ENCODE results near the gene USP32.

GRCh38 chr17:60292697-60293096 lies 99.2 kb downstream of the USP32 start:
- no peak for TF ChIP-seq EZH2 (IDR thresholded peaks at IDR 0.05; ENCODE audit: low read length)
- no peak for TF ChIP-seq CTCF (optimal IDR thresholded peaks at IDR 0.05 in 1 of 3, IDR thresholded peaks at IDR 0.05 in 1 of 3, conservative IDR thresholded peaks at IDR 0.05 in 1 of 3; ENCODE audit: extremely low read depth in 1 of 3, insufficient read depth in 2 of 3, low read length in 3 of 3)
